ENCODE results near the gene UBALD1. TPM values are rescaled to one million over a fixed set of nuclear protein-coding genes. Genes with fewer than 3 reads are reported as not detected.
A peak's percentile ranks its signal among the peaks of the same experiment; 100 is the strongest.

The UBALD1 gene
- total and polyA plus RNA-seq, 10 of the 15 experiments (the other 5 are each of a cell fraction or from before 2014, with no cell fraction given) = 0.05 to 32.7 (median 5.1) TPM

DNA sequence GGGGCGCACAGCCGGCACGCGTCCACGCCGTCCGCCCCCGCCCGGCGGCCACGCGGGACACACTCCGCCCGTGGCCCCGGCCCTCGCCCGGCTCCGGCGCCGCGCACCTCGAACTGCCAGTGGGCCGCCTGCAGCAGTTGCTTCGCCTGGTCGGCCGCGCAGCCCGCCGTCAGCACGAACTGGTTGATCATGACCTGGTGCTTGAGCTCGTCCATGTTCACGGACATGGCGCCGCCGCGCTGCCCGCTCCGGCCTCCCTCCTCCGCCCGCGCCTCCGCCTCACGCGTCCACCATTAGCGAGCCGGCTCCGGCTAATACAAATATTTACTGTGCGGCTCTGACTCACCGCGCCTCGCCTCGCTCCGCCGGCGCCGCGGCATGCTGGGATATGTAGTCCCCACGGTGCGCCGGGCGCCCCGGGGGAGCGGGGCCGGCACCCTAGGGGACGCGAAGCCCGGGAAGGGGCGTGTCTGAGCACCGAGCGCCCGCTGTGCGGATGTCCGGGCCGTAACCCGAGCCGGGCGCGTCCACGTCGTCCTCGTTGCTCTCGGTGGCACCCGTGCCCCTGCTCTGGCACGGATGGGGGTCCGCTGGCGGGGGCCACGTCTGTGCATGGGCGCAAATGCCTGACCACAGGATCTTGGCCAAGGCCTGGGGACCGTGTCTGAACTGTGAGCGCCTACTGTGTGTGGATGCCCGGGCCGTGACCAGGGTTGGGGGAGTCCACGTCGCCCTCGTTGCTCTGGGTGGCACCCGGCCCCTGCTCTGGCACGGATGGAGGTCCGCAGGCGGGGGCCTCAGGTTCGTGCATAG, at the start of gene UBALD1 (continued):
- TF ChIP-seq, protein P1, sequence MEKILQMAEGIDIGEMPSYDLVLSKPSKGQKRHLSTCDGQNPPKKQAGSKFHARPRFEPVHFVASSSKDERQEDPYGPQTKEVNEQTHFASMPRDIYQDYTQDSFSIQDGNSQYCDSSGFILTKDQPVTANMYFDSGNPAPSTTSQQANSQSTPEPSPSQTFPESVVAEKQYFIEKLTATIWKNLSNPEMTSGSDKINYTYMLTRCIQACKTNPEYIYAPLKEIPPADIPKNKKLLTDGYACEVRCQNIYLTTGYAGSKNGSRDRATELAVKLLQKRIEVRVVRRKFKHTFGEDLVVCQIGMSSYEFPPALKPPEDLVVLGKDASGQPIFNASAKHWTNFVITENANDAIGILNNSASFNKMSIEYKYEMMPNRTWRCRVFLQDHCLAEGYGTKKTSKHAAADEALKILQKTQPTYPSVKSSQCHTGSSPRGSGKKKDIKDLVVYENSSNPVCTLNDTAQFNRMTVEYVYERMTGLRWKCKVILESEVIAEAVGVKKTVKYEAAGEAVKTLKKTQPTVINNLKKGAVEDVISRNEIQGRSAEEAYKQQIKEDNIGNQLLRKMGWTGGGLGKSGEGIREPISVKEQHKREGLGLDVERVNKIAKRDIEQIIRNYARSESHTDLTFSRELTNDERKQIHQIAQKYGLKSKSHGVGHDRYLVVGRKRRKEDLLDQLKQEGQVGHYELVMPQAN (conservative IDR thresholded peaks at IDR 0.05) = peak; percentile 91
- TF ChIP-seq POLR2A (IDR thresholded peaks at IDR 0.05; ENCODE audit: low read depth, low read length) (peak; percentile 86), BMI1 (IDR thresholded peaks at IDR 0.05; ENCODE audit: borderline replicate concordance) (no peak)

DNA sequence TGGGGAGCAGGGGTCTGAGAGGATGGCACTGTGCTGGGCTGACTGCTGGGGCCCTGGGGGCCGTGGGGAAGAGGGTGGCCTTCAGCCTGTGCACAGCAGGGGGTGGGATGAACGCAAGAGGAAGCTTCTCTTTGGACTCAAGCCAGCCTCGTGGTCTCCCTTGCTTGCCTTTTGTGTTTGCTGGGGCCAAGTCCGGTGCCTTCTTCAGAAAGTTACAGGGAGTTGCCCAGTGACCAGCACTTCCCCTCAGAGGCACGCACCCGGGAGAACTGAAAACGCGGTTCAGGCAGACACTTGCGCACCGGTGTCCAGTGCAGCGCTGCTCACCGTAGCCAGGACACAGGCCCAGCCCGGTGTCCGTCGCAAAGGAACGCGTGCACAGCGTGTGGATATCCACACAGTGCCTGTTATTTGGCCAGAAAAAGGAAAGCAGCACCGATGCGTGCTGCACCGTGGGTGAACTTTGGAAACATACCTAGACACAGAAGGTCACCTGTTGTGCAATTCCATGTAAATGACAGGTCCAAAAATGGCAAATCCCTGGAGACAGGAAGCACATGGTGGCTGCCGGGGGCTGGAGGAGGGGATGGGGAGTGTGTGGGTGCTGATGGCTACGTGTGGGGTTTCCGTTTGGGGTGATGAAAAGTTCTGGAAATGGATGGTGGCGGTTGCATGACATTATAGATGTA, 49.2 kb upstream of the UBALD1 start:
- POLR2A ChIA-PET = no interaction called here
- SMC1A ChIA-PET (ENCODE audit: uncharacterized antibody, unreplicated experiment) = no interaction called here
- FAIRE-seq (no peak), ATAC-seq (no peak; the same call in 2 of the 3 replicates), DNase-seq (ENCODE audit: low read depth, low spot score) (no peak)
- no peak overlapping the region for H3K4me3 ChIP-seq
- no peak overlapping the region for H3K27ac ChIP-seq (ENCODE audit: control insufficient read depth, insufficient read depth)
- H3K36me3 ChIP-seq (ENCODE audit: control insufficient read depth in 2 of 2, insufficient read depth in 2 of 2, low read length in 1 of 2) = peaks cover 18 to 30% of the 10 kb centered on the region in 2 experiments; a peak in 3 of 4 replicates
- 87% methylated on average over 25 of the region's 25 CpGs for WGBS (ENCODE audit: insufficient coverage, insufficient replicate concordance, low lambda C conversion rate, missing lambda C conversion rate)
- no TSS peak for BruUV-seq (replicated peaks)
- no peaks in the 10 kb centered on the region for H3K27me3 ChIP-seq (replicated peaks in 1 of 2; ENCODE audit: control insufficient read depth in 2 of 2, insufficient read depth in 2 of 2, low read length in 1 of 2)
- TF ChIP-seq, protein P2, sequence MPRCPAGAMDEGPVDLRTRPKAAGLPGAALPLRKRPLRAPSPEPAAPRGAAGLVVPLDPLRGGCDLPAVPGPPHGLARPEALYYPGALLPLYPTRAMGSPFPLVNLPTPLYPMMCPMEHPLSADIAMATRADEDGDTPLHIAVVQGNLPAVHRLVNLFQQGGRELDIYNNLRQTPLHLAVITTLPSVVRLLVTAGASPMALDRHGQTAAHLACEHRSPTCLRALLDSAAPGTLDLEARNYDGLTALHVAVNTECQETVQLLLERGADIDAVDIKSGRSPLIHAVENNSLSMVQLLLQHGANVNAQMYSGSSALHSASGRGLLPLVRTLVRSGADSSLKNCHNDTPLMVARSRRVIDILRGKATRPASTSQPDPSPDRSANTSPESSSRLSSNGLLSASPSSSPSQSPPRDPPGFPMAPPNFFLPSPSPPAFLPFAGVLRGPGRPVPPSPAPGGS (IDR thresholded peaks at IDR 0.05; ENCODE audit: borderline replicate concordance, insufficient read depth, low read depth, low read length, poor library complexity, severe bottlenecking) = peak; percentile 17
- TF ChIP-seq, protein P3, sequence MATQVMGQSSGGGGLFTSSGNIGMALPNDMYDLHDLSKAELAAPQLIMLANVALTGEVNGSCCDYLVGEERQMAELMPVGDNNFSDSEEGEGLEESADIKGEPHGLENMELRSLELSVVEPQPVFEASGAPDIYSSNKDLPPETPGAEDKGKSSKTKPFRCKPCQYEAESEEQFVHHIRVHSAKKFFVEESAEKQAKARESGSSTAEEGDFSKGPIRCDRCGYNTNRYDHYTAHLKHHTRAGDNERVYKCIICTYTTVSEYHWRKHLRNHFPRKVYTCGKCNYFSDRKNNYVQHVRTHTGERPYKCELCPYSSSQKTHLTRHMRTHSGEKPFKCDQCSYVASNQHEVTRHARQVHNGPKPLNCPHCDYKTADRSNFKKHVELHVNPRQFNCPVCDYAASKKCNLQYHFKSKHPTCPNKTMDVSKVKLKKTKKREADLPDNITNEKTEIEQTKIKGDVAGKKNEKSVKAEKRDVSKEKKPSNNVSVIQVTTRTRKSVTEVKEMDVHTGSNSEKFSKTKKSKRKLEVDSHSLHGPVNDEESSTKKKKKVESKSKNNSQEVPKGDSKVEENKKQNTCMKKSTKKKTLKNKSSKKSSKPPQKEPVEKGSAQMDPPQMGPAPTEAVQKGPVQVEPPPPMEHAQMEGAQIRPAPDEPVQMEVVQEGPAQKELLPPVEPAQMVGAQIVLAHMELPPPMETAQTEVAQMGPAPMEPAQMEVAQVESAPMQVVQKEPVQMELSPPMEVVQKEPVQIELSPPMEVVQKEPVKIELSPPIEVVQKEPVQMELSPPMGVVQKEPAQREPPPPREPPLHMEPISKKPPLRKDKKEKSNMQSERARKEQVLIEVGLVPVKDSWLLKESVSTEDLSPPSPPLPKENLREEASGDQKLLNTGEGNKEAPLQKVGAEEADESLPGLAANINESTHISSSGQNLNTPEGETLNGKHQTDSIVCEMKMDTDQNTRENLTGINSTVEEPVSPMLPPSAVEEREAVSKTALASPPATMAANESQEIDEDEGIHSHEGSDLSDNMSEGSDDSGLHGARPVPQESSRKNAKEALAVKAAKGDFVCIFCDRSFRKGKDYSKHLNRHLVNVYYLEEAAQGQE (IDR thresholded peaks at IDR 0.05; ENCODE audit: low read depth, low read length) = no peak
- TF ChIP-seq SMAD1 (IDR thresholded peaks at IDR 0.05; ENCODE audit: low read depth, partially characterized antibody) = no peak
- no peak for TF ChIP-seq SIX5 (IDR thresholded peaks at IDR 0.05; ENCODE audit: low read depth, low read length, severe bottlenecking)
- no peak for TF ChIP-seq ESRRA (IDR thresholded peaks at IDR 0.05; ENCODE audit: low read length)
- no peak for TF ChIP-seq IRF4 (IDR thresholded peaks at IDR 0.05; ENCODE audit: low read depth, low read length)
- no peak for TF ChIP-seq NR2F1 (conservative IDR thresholded peaks at IDR 0.05)
- no peak for TF ChIP-seq PAX8 (IDR thresholded peaks at IDR 0.05)
- H4K20me1 ChIP-seq (ENCODE audit: control insufficient read depth, insufficient read depth) = no peaks in the 10 kb centered on the region
- H3K79me2 ChIP-seq (ENCODE audit: control insufficient read depth, insufficient read depth, low read length) = no peaks in the 10 kb centered on the region
- H3K4me2 ChIP-seq (ENCODE audit: control insufficient read depth, insufficient read depth) = no peak overlapping the region
- H3K4me1 ChIP-seq (ENCODE audit: control insufficient read depth, insufficient read depth, low read length) = peaks cover 16% of the 10 kb centered on the region
- no peak overlapping the region for H2AFZ ChIP-seq (ENCODE audit: control insufficient read depth, low read depth, low read length)
- CTCF ChIA-PET = no interaction called here
- intact Hi-C loops (cut with micrococcal nuclease; ENCODE audit: unreplicated experiment) = no loop called here
- no peak overlapping the region for H3K9ac ChIP-seq (ENCODE audit: control insufficient read depth, insufficient read depth, low read length)
- RAD21 ChIA-PET (ENCODE audit: unreplicated experiment) = no interaction called here
- H3K9me3 ChIP-seq (replicated peaks; ENCODE audit: control insufficient read depth, insufficient read depth, low read length) = no peaks in the 10 kb centered on the region
- in situ Hi-C loops (cut with MboI) = no loop called here

Measured in GM12878 (cell line).